GM19193 (cell line): ENCODE results near the gene TIGIT.

Experiments
- POLR2A ChIP-seq: IDR thresholded peaks from 4 replicates; pipeline ENCODE4 v1.6.1; 2011; ENCODE audit not compliant: insufficient read depth, insufficient read length; ENCODE audit errors: extremely low read depth

TIGIT gene

DNA sequence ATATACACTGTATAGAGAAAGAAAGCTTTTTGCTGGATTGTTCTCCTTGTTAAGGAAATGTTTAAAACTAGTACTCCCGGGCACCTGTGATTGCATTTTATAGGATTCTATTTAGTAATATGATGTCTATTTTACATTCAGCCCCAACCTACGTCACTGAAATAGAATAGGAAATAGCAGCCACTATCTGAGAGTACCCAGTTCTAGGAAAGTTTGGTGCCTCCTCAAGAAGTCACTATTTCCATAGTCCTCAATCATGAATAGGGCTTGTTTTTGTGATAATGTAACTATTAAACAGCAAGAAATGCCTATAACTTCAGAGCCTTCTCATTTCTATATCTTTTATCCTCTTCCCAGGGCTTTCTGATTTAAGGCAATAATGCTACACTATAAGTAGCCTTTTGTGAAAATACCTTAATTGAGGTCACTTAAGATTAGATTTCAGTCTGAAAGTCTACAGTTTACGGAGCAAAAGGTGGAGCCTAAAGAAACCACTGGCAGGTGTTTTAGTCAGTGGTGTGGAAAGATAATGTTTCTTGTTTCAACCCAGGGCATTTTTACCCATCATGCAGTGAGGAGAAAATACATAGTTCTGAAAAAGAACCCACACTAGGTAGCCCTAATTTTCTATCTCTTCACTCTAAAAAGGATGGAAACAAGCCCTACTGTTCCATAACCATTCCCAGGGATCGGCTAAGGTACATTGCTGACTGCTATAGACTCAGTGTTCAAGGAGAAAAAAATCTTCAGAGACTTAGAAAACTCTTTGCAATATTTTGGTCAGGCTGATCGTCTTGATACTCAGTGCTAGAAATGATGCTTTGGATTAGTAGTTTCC lies 38.7 kb downstream of the TIGIT start:
- TF ChIP-seq POLR2A = no peak

DNA sequence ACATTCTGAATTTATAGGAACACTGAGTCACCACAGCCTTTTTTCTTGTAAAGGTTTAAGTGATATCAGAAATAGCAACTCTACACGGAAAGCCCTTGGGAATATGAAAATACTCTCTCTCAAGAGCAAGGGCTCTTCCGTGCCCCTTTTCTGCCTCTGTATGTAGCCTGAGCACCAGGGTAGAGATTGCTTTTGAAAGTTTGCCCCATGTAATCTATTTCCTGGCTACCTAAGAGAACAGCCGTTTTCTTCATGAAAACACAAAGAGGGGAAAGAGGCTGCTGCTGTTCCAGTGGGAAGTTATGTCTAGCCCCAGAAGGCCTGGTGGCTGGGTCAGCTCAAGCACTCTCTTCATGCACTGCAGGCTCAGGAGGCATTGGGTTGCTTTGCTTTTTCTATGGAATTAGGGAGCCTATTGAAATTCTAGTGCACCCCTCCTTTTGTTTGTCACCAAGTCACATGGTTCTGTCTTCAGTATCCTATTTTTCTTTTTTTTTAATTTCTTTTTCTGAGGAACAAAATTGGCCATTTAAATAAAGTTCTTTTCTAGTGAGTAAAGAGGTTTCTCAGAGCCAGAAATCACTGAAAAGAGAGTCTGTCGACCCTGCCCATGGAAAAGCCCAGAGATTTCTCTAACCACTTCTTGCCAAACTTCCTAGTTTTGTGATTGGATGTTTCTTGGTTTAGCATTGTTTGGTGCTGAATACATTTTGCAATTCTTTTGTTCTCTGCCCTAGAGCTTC lies 39.5 kb downstream of the TIGIT start:
- TF ChIP-seq POLR2A = no peak

- no peak for TF ChIP-seq POLR2A
Observed at GRCh38 chr3:114333923-114334240, 40.1 kb downstream of the TIGIT start.

DNA sequence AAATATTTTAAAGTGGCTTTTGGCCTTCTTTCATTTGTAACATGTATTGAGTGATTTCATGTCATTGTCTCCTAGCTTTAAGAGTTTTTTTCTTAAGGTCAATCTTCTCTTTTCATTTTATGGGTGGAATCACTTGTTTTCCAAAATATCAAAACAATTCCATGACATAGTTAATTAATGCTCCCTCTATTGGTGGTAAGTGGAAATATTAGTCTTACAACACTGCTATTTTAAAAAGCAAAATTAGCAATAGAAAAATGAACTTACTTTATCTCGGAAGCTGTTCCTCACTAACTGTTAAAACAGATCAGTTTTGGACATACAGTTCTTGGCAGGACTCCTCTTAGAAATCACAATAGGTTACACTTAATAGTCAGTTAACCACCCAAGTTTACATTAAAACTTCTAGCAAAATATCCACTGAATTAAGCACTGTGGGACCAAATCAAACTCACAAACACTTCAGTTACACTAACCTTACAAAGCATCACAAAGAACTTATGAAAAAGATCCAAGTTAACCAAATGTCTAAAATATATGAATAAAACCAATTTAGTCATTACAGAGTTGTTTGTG lies 42.4 kb downstream of the TIGIT start:
- TF ChIP-seq POLR2A = no peak

DNA sequence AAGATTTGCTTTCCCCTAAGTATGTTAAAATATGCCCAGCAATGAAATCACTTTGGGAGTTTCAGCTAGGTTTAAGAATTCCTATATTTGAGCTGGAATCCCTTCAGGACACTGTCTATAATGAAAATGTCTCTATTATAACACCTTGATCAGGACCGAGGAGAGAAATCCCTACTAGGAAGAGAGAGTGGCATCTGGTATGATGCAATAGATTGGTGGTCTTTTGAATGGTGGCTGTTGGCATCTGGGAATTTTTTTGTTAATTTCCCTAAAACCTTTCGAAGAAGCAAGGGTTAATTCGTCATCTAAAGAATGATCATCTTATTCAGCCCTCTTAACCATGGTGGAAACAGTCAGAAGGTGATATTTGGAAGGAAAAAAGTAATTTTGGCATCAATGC lies 43.0 kb downstream of the TIGIT start:
- TF ChIP-seq POLR2A = no peak

- TF ChIP-seq POLR2A = no peak
Observed at GRCh38 chr3:114338651-114339357, 45.0 kb downstream of the TIGIT start.

DNA sequence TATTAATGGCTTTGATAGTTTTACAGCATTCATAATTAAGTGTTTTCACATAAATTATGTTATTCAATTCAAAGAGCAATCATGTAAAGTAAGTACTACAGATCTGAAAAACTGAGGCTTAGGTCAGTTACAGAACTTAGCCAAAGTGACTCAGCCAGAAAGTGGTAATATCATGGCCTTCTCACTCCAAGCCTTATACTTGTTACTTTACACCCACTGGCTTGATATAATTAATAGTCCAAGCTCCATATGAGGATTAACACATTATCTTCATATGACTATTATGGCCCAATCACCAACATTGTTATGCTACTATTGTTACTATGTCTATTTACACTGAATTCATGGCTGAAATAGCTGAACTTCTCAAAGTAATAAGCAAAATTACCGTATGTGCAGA lies 50.7 kb downstream of the TIGIT start:
- TF ChIP-seq POLR2A = no peak

GRCh38 chr3:114350271-114350670 lies 56.4 kb downstream of the TIGIT start:
- TF ChIP-seq POLR2A = no peak

- no peak for TF ChIP-seq POLR2A
Observed at GRCh38 chr3:114350690-114351089, 56.9 kb downstream of the TIGIT start.

GRCh38 chr3:114351123-114351821 lies 57.4 kb downstream of the TIGIT start:
- TF ChIP-seq POLR2A = no peak

GRCh38 chr3:114351822-114352145 lies 58.0 kb downstream of the TIGIT start:
- TF ChIP-seq POLR2A = no peak

GRCh38 chr3:114355653-114356052 lies 61.8 kb downstream of the TIGIT start:
- TF ChIP-seq POLR2A = no peak

DNA sequence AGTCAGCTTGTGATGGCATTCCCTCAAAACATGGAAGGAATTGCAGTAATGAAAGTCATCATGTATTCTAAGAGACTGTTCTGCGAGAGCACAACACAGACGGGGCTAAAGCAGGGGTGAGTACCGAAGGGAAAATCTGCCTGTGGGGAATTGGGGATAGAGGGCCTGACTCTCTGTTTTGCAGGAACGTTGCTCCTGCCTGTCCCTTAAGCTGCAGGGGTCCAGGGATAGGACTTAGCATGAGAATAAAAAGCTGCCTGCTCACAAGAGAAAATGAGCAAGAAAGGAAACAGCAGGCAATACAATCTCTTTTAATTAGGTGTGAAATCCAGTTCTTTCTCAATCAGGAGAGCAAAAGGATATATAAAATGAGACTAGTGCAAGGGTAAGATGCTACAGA lies 62.2 kb downstream of the TIGIT start:
- no peak for TF ChIP-seq POLR2A

DNA sequence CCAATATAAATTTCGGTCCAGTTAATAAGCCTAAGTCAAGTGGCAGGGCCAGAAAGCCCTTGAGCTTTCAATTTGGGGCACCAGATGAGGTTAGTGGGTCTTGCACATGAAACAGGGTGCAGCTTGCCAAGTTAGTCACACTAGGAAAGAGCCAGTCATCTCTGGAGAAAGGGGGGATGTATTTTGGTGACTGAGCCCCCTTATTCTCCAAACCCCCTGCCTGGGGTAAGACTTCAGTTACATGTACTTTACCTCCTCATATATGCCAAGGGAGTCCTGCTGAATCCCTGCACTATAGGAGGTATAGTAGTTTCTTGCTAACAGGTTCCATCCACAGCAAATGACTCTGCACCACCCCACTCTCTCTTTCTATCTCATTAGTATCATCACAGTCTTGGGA lies 62.7 kb downstream of the TIGIT start:
- no peak for TF ChIP-seq POLR2A
